ENCODE measurements around the gene HK1. TPM values are rescaled to one million over a fixed set of nuclear protein-coding genes. Genes with fewer than 3 reads are reported as not detected.

HK1 gene
- total RNA-seq, 2 donors from 2014 or later = 15.8 to 17.1 TPM

- TF ChIP-seq POLR2A (IDR thresholded peaks at IDR 0.05) (no peak), CTCF (IDR thresholded peaks at IDR 0.05) (no peak)
These were observed 9.4 kb upstream of the HK1 start for GRCh38 chr10:69268761-69269416.

GRCh38 chr10:69269761-69270160, 8.5 kb upstream of the HK1 start:
- ATAC-seq (no peak), DNase-seq (no peak)
- Histone ChIP-seq H3K4me3 (no peak overlapping the region), H3K36me3 (replicated peaks in 1 of 2; ENCODE audit: insufficient read depth in 1 of 2, low read depth in 2 of 2) (no peaks in the 10 kb centered on the region), H3K9me3 (no peaks in the 10 kb centered on the region), H3K27ac (no peak overlapping the region), H3K4me1 (no peaks in the 10 kb centered on the region), H3K27me3 (no peaks in the 10 kb centered on the region)
- intact Hi-C loops (cut with DNase I) = no loop called here
- WGBS, 2 donors = 60 to 64% methylated on average over 2 of the region's 2 CpGs
- TF ChIP-seq POLR2A (IDR thresholded peaks at IDR 0.05) (no peak), CTCF (IDR thresholded peaks at IDR 0.05) (no peak)

More at GRCh38 chr10:69268761-69269416, 9.4 kb upstream of the HK1 start:
- Histone ChIP-seq H3K27ac (no peak overlapping the region), H3K4me1 (no peaks in the 10 kb centered on the region), H3K9me3 (no peaks in the 10 kb centered on the region), H3K36me3 (replicated peaks in 1 of 2; ENCODE audit: insufficient read depth in 1 of 2, low read depth in 2 of 2) (no peaks in the 10 kb centered on the region), H3K4me3 (no peak overlapping the region), H3K27me3 (no peaks in the 10 kb centered on the region)
- no peak for DNase-seq
- 81 to 84% methylated on average over 14 of the region's 14 CpGs for WGBS, 2 donors
- intact Hi-C loops (cut with DNase I) = no loop called here
- ATAC-seq = no peak

GRCh38 chr10:69270990-69271389, 7.3 kb upstream of the HK1 start:
- WGBS, 2 donors = 55 to 67% methylated on average over 3 of the region's 3 CpGs
- no peaks in the 10 kb centered on the region for H3K4me1 ChIP-seq
- H3K27me3 ChIP-seq = no peaks in the 10 kb centered on the region
- TF ChIP-seq POLR2A (IDR thresholded peaks at IDR 0.05) = no peak
- TF ChIP-seq CTCF (IDR thresholded peaks at IDR 0.05) = no peak
- no peak overlapping the region for H3K4me3 ChIP-seq
- DNase-seq (no peak), ATAC-seq (no peak)
- intact Hi-C loops (cut with DNase I) = no loop called here
- H3K27ac ChIP-seq = no peak overlapping the region
- H3K36me3 ChIP-seq (replicated peaks in 1 of 2; ENCODE audit: insufficient read depth in 1 of 2, low read depth in 2 of 2) = no peaks in the 10 kb centered on the region
- no peaks in the 10 kb centered on the region for H3K9me3 ChIP-seq

- H3K36me3 ChIP-seq (replicated peaks in 1 of 2; ENCODE audit: insufficient read depth in 1 of 2, low read depth in 2 of 2) = no peaks in the 10 kb centered on the region
- 50 to 89% methylated on average over 1 of the region's 1 CpG for WGBS, 2 donors
- no peaks in the 10 kb centered on the region for H3K9me3 ChIP-seq
- TF ChIP-seq CTCF (IDR thresholded peaks at IDR 0.05) (no peak), POLR2A (IDR thresholded peaks at IDR 0.05) (no peak)
- no peak overlapping the region for H3K4me3 ChIP-seq
- no peaks in the 10 kb centered on the region for H3K27me3 ChIP-seq
- ATAC-seq (no peak), DNase-seq (no peak)
- H3K4me1 ChIP-seq = no peaks in the 10 kb centered on the region
- intact Hi-C loops (cut with DNase I) = no loop called here
- no peak overlapping the region for H3K27ac ChIP-seq
These were observed 5.7 kb upstream of the HK1 start for GRCh38 chr10:69272624-69273023.

- no peak for ATAC-seq
- 90 to 94% methylated on average over 1 of the region's 1 CpG for WGBS, 2 donors
These were observed 2.9 kb upstream of the HK1 start for GRCh38 chr10:69275444-69275843.

More at GRCh38 chr10:69275444-69275843, 2.9 kb upstream of the HK1 start:
- Histone ChIP-seq H3K27me3 (no peaks in the 10 kb centered on the region), H3K9me3 (no peaks in the 10 kb centered on the region), H3K27ac (no peak overlapping the region), H3K36me3 (replicated peaks in 1 of 2; ENCODE audit: insufficient read depth in 1 of 2, low read depth in 2 of 2) (no peaks in the 10 kb centered on the region), H3K4me3 (no peak overlapping the region), H3K4me1 (peaks cover 7% of the 10 kb centered on the region)
- DNase-seq = no peak
- no peak for TF ChIP-seq POLR2A (IDR thresholded peaks at IDR 0.05)
- TF ChIP-seq CTCF (IDR thresholded peaks at IDR 0.05) = no peak
- intact Hi-C loops (cut with DNase I) = no loop called here
